Activated CD4-positive, alpha-beta T cell treated with anti-CD3 and anti-CD28 coated beads for 48 hours (primary cell): Measurements from ENCODE around the gene JAKMIP3.

Source experiments
- DNase-seq: peaks from one replicate; pipeline ENCODE4 v3.0.0-alpha.2; 2020

JAKMIP3 gene

GRCh38 chr10:132100091-132100481 is 34.3 kb downstream of the JAKMIP3 start:
- DNase-seq = no peak

- no peak for DNase-seq
Observed at GRCh38 chr10:132100556-132101349, 35.0 kb downstream of the JAKMIP3 start.

GRCh38 chr10:132101529-132101928 is 35.8 kb downstream of the JAKMIP3 start:
- no peak for DNase-seq

- DNase-seq = no peak
Observed at GRCh38 chr10:132102071-132102716, 36.4 kb downstream of the JAKMIP3 start.

- DNase-seq = no peak
Observed at GRCh38 chr10:132102717-132103110, 37.0 kb downstream of the JAKMIP3 start.

- DNase-seq = no peak
Observed at GRCh38 chr10:132103116-132103910, 37.6 kb downstream of the JAKMIP3 start.

GRCh38 chr10:132104062-132104461 is 38.3 kb downstream of the JAKMIP3 start:
- DNase-seq = no peak

- no peak for DNase-seq
Observed at GRCh38 chr10:132104471-132105301, 38.9 kb downstream of the JAKMIP3 start.

- DNase-seq = no peak
Observed at GRCh38 chr10:132105302-132105995, 39.7 kb downstream of the JAKMIP3 start.

- no peak for DNase-seq
Observed at GRCh38 chr10:132106431-132106830, 40.7 kb downstream of the JAKMIP3 start.

GRCh38 chr10:132107186-132107948 is 41.6 kb downstream of the JAKMIP3 start:
- no peak for DNase-seq

- DNase-seq = no peak
Observed at GRCh38 chr10:132107949-132108877, 42.5 kb downstream of the JAKMIP3 start.

GRCh38 chr10:132109341-132110110 is 43.8 kb downstream of the JAKMIP3 start:
- DNase-seq = no peak

- no peak for DNase-seq
Observed at GRCh38 chr10:132110111-132110521, 44.4 kb downstream of the JAKMIP3 start.

GRCh38 chr10:132110713-132111112 is 45.0 kb downstream of the JAKMIP3 start:
- DNase-seq = no peak

GRCh38 chr10:132111121-132111731 is 45.5 kb downstream of the JAKMIP3 start:
- DNase-seq = no peak

GRCh38 chr10:132111871-132112341 is 46.2 kb downstream of the JAKMIP3 start:
- DNase-seq = no peak

GRCh38 chr10:132112611-132113010 is 46.9 kb downstream of the JAKMIP3 start:
- DNase-seq = no peak

GRCh38 chr10:132113206-132113605 is 47.5 kb downstream of the JAKMIP3 start:
- DNase-seq = no peak
